ENCODE results near the gene MVP.

DNA sequence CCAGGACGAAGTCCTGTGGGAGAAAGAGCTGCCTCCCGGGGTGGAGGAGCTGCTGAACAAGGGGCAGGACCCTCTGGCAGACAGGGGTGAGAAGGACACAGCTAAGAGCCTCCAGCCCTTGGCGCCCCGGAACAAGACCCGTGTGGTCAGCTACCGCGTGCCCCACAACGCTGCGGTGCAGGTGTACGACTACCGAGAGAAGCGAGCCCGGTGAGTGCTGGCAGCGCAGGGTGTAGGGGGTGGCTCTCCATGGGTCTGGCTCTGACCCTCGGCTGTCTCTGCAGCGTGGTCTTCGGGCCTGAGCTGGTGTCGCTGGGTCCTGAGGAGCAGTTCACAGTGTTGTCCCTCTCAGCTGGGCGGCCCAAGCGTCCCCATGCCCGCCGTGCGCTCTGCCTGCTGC lies 21.4 kb downstream of the MVP start:
- TF ChIP-seq, protein P1, sequence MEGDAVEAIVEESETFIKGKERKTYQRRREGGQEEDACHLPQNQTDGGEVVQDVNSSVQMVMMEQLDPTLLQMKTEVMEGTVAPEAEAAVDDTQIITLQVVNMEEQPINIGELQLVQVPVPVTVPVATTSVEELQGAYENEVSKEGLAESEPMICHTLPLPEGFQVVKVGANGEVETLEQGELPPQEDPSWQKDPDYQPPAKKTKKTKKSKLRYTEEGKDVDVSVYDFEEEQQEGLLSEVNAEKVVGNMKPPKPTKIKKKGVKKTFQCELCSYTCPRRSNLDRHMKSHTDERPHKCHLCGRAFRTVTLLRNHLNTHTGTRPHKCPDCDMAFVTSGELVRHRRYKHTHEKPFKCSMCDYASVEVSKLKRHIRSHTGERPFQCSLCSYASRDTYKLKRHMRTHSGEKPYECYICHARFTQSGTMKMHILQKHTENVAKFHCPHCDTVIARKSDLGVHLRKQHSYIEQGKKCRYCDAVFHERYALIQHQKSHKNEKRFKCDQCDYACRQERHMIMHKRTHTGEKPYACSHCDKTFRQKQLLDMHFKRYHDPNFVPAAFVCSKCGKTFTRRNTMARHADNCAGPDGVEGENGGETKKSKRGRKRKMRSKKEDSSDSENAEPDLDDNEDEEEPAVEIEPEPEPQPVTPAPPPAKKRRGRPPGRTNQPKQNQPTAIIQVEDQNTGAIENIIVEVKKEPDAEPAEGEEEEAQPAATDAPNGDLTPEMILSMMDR (IDR thresholded peaks at IDR 0.05; ENCODE audit: poor library complexity, severe bottlenecking) = no peak
- TF ChIP-seq TAF1 (IDR thresholded peaks at IDR 0.05; ENCODE audit: low read depth) (no peak), POLR2AphosphoS5 (IDR thresholded peaks at IDR 0.05) (no peak), SMC3 (conservative IDR thresholded peaks at IDR 0.05; ENCODE audit: poor library complexity) (no peak), EP300 (conservative IDR thresholded peaks at IDR 0.05; ENCODE audit: poor library complexity, severe bottlenecking) (no peak)
- TF ChIP-seq, protein P2, sequence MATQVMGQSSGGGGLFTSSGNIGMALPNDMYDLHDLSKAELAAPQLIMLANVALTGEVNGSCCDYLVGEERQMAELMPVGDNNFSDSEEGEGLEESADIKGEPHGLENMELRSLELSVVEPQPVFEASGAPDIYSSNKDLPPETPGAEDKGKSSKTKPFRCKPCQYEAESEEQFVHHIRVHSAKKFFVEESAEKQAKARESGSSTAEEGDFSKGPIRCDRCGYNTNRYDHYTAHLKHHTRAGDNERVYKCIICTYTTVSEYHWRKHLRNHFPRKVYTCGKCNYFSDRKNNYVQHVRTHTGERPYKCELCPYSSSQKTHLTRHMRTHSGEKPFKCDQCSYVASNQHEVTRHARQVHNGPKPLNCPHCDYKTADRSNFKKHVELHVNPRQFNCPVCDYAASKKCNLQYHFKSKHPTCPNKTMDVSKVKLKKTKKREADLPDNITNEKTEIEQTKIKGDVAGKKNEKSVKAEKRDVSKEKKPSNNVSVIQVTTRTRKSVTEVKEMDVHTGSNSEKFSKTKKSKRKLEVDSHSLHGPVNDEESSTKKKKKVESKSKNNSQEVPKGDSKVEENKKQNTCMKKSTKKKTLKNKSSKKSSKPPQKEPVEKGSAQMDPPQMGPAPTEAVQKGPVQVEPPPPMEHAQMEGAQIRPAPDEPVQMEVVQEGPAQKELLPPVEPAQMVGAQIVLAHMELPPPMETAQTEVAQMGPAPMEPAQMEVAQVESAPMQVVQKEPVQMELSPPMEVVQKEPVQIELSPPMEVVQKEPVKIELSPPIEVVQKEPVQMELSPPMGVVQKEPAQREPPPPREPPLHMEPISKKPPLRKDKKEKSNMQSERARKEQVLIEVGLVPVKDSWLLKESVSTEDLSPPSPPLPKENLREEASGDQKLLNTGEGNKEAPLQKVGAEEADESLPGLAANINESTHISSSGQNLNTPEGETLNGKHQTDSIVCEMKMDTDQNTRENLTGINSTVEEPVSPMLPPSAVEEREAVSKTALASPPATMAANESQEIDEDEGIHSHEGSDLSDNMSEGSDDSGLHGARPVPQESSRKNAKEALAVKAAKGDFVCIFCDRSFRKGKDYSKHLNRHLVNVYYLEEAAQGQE (IDR thresholded peaks at IDR 0.05; ENCODE audit: borderline replicate concordance) = no peak

Data from neural cell (in vitro differentiated cells).